PC-3 (cell line): Measurements from ENCODE around the gene TENM4.

Source experiments
- CTCF ChIP-seq: fragments of 300-600 bp; sonication (generic); conservative IDR thresholded peaks from 2 replicates; pipeline ENCODE4 v1.5.1; 2017; ENCODE audit warnings: antibody characterized with exemption, low read depth, mild to moderate bottlenecking, low read length
- EZH2 ChIP-seq: fragments of 300-600 bp; sonication (generic); IDR thresholded peaks from one replicate; pipeline ENCODE4 v1.6.1; 2017; ENCODE audit warnings: antibody characterized with exemption, mild to moderate bottlenecking, low read length; ENCODE audit not compliant: unreplicated experiment

- TF ChIP-seq CTCF (no peak), EZH2 (no peak)
These were observed 13.1 kb downstream of the TENM4 start for GRCh38 chr11:79427611-79428327.
